ENCODE measurements around the gene IDI2.
"Not testable (repeated sequence)": the region's sequence is repeated elsewhere in the genome, so short reads cannot be mapped to it uniquely, and the experiment has no call there.

Gene IDI2

DNA sequence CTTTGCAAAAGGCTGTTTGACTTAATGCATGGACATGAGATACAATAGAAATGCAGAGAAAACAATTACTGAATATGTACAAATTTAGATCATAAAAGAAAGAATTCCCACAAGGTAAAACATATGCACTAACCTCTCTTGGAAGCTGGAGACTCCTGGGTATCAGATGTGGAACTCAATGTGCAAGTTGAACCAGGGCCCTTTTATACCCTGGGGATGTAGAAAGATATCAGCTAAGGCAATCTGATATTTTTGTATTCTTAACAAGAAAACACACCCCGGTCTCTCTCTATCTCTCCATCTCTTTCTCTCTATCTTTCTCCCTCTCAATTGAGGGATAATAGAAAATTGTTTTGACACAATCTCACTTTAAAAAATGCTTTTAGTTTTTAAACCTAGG, at the start of gene IDI2:
TSS of gene IDI2 (minus strand) at position 177 of the 400 bp plus-strand sequence. CDS start 1,136 bp downstream, outside the sequence.
- DNase-seq: no peak

DNA sequence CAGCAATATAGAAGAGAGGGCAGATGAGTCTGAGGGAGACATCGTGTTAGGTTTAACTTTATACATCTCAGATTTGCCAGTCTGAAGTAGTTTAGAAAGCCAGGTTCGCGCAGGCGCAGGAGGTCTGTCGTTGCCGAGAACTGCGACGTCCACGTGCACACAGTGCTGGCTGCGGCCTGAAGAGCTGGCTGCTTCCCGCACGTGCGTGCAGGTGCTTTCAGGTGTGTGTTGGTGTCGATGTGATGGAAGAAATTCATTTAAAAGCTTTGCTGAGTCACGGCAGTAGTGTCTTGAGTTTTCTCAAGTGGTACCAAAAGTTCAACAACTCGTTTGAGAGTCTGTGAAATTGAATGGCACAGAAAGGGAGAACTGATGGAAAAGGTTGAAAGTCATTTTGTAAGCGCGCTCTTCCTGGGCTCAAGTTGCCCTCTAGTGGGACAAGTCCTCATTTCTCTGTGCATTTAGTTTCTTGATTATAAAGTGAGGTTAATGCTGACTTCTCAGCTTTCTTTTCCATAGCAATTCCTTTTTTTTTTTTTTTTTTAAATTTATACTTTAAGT, 49.2 kb upstream of the IDI2 start:
- no peak for DNase-seq

DNA sequence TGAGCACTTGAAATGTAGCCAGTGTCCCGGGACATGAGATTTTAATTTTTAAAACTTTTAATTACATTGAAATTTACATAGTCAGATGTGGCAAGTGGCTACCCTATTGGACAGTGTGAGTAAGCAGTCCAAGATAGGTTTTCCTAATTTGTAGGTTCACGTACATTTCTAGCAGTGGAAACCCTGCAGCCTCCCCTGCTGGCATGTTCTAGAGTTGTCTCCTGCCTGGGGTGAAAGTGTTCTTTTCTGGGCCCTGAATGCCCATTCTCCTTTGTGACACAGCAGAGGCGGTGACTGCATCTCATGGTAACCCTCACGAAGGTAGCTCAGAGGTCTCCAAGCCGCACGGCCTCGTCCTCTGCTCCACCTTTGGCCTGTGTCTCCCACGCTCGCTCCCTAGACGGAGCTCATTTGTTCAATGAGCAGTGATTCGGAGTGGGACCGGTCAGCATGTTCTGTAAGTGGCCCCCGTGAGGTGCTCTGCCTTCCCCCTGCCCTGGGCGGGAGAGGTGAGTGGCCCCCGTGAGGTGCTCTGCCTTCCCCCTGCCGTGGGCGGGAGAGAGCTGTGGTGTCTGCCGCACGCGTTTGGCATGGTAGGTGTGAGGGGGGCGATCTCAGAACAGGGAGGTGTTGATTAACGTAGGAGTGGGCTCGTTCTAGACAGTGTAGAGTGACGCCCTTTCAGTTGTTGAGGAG, 48.5 kb upstream of the IDI2 start:
- DNase-seq: no peak

DNA sequence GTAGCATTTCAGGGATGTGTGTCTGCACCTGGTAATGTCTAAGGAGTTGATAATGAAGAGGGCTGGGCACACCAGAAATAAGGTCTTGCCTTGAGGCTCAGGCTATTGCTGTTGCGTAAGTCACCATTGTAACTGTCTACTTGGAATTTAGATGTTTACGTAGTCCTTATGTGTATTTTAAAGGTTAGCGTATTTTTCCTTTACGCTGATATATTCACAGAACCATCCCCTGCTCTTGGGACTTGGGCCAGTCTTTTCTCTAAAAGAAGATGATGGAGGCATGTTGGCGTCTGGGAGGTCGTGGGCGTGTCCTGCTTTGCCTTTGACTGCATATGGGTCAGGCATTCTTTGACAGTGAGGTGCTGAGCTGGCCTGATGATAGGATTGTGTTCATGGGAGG, 45.3 kb upstream of the IDI2 start:
- DNase-seq: no peak

DNA sequence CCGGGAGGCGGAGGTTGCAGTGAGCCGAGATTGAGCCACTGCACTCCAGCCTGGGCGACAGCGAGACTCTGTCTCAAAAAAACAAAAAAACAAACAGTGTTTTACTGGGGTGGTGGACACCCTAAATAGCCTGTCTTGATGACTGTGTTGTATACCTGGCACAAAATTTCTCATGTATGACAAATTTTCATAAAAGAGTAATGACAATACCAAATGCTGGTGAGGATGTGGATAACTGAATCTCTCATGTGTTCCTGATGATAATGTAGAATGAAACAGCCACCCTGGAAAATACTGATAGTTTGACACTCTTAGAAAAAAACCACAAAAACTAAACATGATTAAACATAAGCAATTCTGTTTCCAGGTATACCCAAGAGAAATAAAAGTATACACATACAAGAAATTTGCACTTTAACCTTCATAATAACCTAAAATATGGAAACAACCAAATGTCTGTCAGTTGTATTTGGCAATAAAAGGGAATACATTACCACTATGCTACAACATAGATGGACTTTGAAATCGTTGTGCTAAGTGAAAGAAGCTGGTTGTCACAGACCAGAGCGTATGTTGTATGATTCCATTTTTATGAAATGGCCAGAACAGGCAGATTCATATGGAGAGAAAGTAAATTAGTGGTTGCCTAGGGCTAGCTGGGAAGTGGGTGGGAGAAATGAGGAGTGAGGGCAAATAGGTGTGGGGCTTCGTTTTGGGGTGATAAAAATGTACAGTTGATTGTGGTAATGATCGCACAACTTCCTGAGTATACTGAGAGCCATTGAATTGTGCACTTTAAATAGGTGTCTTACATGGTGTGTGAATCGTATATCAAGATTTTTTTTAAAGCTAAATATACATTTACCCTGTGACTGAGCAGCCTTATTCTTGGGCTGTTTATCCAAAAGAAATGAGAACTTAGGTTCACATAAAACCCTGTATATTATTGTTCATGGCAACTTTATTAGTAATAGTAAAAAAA, 43.0 kb upstream of the IDI2 start:
- no peak for DNase-seq

DNA sequence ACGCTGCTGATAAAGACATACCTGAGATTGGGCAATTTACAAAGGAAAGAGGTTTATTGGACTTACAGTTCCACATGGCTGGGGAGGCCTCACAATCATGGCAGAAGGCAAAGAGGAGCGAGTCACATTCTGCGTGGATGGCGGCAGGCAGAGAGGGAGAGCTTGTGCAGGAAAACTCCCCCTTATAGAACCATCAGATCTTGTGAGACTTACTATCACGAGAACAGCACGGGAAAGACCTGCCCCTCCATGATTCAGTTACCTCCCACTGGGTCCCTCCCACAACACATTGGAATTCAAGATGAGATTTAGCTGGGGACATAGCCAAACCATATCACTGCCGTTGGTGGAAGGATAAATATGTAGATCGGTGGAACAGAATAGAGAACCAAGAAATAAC, 41.1 kb upstream of the IDI2 start:
- DNase-seq: not testable (repeated sequence)

DNA sequence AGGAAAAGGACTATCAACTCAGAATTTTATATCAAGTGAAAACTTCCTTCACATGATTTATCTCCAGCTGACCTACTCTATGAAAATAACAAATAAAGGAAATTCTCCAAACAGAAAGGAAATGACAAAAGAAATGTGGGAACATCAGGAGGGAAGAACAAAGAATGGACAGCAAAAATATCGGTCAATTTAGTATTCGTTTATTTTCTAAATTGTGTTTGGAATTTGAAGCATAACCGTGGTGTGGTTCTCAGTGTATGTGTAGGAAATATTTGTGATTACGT, 39.2 kb upstream of the IDI2 start:
- no peak for DNase-seq

DNA sequence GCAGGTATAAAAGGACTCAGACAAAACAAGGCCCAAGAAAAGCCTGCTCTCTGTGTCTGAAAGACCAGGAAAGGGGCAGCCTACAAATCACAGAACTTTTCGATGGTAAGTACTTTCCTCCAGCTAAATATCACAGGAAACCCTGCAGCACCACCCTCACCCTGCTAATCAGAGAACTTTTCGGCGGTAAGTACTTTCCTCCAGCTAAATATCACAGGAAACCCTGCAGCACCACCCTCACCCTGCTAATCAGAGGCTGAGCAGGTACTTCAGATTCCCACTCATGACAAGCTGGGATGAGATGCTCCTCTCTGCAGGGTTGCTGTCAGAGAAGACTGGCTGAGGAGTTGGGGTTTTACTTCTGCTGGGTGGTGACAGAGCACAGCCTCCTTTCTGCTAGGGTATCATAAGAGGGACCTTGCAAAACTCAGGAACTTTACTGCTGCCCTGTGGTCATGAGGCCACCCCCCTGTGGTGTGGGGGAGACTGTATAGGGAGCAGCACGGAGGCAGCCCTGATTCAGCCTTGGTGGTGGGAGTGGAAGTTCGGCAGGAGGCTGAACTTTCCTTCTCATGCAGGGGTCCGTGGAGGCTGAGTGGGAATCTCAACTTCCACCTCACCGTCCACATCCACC, 37.7 kb upstream of the IDI2 start:
- DNase-seq: peak; percentile 15 to 46

DNA sequence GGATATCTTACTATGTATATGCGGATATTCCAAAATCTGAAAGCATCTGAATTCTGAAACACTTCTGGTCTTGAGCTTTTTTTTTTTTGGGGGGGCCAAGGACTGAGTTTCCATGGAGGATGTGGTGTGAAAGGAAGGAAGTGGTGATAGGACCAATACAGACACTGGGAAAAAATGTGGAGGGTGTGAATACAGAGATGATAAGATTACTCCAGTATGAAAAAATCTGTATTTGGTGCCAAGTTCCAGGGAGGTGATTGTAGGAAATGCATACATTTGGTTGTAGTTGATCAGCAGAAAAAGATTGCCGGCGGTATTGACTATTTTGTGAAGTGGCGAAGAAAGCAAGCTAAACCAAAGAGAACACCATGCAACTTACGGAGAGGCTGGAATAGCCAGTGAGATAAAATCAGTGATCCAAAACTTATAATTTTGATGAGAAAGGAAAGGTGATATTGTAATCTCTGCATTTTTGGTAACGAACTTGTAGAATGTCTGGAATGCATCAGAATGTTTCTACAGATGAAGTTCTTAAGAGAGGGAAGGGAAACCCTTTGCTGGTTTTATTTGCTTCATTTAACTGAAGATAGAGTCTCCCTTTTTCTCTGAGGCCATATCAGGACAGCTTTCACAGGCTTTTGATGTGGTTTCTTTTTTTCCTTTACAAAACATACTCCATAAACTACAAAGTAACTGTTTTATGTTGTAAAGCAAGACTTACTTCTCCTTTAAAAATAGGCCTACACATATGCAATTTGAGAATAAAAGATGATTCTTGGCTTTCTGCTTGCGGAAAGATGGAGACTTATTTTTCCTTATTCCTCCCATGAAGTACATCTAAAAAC, 36.5 kb upstream of the IDI2 start:
- DNase-seq: no peak

DNA sequence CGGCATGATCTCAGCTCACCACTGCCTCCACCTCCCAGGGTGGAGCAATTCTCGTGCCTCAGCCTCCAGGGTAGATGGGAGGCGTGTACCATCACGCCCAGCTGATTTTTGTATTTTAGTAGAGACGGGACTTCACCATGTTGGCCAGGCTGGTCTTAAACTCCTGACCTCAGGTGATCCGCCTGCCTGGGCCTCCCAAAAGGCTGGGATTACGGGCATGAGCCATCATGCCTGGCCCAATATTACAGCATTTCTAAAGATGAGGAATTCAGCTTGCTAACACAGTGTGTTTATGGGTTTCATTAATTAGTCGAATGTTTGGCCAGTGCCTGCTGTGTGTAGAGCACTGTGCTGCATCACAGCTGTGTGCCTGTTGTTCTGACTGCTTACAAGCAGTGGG, 34.2 kb upstream of the IDI2 start:
- DNase-seq: no peak

DNA sequence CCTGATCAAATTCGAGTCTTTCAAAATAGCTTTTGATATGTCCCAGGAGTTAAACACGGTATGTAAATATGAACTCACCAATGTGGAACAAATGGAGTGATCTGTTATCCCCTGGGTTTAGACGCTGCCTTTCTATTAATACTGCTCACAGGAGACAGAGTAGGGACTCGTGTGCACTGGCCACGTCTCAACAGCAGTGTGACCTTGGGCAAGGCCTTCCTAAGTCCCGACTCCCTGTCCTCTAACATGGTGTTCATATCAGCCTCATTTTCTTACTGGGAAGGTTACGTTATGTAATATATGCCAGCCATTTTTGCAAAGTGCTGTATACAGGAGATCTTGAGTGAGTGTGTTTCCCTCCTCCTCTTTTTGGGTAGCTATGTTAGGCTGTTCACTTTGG, 32.4 kb upstream of the IDI2 start:
- DNase-seq: no peak

DNA sequence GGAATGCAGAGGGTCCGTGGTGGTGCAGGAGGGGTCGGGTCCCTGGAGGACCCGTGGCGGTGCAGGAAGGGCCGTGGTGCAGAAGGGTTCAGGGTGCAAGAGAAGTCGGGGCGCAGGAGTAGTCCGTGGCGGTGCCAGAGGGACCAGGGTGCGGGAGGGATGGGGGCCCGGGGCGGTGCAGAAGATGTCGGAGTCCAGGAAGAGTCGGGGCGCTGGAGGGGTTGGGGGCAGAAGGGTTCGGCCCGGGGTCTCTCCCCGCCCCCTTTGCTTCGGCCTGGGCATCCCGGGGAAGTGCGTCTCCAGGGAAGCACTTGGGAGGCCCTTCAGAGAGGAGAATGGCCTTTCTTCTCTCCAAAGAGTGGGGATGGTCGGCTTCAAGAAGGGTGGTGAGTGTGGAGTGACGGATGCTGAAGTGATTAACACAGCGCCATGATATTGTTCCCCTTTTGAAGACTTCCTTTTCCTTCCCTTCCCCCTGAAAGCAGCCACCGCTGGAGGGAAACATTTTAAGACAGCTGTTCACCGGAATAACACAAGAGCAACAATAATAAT, 31.5 kb upstream of the IDI2 start:
- DNase-seq: peak in 1 of 2 donors; percentile 28

DNA sequence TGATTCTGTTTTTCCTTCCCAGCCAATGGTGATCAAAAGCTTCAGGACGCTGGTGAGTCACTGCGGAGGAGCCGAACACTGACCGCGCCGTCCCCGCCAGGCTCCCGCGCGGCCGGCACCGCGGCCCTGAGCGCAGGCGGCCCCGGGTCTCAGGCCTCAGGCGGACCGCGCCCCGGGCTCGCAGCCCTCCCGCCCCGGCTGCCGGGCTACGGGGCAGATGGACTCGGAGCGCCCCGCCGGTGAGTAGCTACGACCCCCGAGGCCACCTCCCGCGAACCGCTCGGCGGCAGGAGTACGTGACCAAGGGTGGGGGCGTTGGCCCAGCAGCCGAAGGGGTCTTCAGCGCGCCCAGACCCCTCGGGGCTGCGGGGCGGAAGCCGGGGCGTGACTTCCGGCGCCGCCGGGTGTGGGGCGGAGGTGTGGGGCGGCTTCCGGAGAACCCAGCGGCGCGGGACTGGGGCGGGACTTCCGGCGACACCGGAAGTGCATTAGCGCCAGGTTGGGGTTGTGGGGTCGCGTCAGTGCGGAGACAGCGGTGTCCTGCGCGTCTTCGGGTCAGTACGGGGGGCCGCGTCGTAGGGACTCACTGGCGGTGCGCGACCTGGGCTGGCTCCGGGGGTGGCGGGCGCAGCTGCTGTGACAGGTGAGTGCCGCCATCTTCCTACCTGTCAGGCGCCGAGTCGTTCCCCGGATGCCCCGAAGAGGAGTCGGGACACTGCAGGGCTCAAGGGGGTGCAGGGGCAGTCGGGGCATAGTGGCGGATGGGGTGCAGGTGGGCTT, 30.9 kb upstream of the IDI2 start, which contains the start of gene WDR37:
TSS of gene WDR37 (plus strand) at position 60 of the 780 bp plus-strand sequence. CDS start 15,771 bp downstream, outside the sequence.
- DNase-seq: peak; percentile 87 to 88

DNA sequence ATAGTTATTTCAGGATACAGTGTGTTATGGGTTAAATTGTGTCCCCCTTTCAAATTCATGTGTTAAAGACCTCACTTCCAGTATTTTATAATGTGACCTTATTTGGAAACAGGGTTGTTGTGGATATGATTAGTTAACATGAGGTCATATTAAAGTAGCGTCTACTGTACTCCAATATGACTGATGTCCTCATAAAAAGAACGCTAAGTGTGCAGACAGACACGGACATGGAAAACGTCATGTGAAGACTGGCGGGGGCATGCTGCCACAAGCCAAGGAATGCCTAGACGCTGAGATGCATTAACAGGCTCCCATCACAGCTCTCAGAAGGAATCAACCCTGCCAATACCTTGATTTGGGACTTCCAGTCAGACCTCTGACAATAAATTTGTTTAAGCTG, 29.0 kb upstream of the IDI2 start:
- no peak for DNase-seq

DNA sequence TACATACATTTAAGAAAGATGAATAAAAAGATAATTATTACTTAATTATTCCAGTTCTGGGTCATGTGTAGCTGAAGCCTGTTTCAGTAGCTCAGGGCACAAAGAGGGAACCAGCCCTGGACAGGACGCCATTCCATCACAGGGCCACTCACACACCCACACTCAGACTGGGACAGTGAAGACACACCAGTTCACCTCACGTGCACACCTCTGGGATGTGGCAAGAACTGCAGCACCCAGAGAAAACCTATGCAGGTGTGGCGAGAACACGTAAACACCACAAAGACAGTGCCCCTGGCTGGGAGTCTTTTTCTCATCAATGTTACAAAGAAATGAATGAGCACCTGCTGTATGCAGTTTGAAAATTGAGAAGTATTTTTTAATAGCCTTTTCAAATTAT, 24.9 kb upstream of the IDI2 start:
- peak; percentile 59 to 66 for DNase-seq

DNA sequence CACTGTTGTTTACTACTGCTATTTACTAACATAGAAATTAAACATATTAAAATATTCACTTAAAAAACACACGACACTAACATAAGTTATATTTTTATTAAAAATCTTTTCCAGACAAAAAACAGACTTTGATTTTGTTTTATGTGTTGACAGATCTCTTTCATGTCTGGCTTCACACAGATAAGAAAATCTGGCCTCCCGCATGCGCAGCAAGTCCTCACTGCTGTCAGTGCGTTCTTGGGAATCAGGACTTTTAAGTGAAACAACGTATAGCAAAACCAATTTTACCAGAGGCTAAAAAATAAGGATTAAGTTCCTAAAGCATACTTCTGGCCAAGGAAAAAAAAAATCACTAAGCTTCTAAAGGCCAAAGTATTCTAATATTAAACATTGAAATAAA, 24.5 kb upstream of the IDI2 start:
- DNase-seq: peak in 1 of 2 donors; percentile 36

DNA sequence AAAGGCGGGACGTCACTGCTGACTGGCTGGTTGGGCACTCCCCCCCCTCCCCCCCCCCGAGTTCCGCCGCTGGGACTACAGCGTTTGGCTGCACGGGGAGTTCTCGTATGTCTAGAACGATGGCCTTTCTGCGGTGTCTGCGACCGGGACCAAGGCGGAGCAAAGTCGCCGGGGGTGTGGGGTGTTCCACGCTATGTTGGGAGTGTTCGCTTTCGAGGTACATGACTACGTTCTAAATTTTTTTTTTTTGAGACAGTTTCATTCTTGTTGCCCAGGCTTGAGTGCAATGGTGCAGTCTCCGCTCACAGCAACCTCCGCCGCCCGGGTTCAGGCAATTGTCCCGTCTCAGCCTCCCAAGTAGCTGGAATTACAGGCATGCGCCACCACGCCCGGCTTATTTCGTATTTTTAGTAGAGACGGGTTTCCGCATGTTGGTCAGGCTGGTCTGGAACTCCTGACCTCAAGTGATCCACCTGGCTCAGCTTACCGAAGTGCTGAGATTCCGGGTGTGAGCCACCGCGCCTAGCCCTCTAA, 23.8 kb upstream of the IDI2 start:
- DNase-seq: no peak

DNA sequence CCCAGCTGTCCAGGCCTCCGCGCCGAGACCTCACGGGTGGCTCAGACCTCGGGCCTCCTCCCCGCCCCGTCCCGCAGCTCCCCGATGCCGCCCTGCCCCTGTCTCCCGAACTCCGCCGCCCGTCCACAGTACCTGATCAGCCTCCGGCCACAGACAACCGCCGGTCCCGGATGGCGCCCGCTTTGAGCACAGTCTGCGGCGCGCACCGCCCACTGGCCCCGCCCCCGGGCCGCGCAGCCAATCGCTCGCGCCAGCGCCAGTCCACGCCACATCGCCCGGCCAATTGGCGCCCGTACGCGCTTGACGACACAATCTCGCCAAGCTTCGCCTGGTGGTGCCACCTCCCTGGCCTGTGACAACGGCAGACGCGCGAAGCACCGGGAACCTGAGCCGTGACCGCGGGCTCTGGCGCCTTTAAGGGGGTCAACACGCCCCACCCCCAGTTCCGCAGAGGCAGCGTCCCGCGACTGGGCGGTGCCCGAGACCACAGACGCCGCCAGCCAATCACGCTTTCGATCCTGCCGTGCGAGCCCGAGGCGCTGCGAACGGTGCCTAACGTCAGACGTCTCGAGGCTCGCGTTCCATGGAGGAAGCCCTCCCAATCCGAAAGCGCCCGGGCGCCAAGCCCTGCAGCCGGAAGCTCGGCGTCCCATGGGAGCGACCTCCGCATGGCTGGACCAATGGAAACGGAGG, 23.2 kb upstream of the IDI2 start, which contains the start of gene IDI1:
TSS of gene IDI1 (minus strand) at position 388 of the 693 bp plus-strand sequence. CDS start at position 272, 116 bp downstream.
- DNase-seq: peak; percentile 98

DNA sequence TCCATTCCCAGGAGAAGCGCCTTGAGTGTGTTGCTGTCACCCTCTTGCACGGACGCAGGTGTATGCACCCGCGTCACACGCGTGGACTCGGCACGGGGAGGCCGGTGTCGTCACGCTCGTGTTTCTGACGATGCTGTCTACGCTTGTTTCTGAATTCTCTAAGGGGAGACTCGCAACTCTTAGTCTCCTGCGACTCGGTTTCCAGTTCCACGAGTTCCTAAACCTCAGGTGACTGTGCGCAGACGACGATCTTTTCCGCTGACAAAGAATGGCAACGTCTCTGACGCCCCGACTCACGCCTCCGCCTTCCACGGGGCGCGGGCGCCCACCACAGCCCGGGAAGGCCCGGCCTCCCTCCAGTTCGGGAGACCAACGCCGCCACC, 22.7 kb upstream of the IDI2 start:
- peak in 1 of 2 donors; percentile 80 for DNase-seq

DNA sequence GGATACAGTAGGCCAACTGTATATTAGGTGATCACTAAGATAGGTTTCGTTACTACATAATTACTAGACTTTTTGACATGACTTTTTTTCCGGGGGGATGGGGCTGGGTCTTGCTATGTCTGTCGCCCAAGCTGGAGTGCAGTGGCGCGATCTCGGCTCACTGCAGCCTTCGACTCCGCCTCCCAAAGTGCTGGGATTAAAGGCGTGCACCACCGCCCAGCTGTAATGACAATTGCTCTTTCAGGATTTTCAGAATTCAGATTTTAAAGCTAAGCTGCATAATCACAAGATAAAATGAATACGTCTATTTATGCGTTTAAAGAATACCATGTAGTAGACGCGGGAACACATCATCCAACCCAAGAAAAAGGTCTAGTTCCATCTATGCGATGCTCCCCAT, 22.3 kb upstream of the IDI2 start:
- no peak for DNase-seq

All from CD4-positive, alpha-beta T cell treated with Interleukin-1 beta for 1 hour (primary cell).